NCI-H1048 (cell line): ENCODE results near the gene MRTFB.

Experiments used
- DNase-seq: peaks from one replicate; lab custom pipeline; 2025; lab: John Stamatoyannopoulos, UW

The MRTFB gene

DNA sequence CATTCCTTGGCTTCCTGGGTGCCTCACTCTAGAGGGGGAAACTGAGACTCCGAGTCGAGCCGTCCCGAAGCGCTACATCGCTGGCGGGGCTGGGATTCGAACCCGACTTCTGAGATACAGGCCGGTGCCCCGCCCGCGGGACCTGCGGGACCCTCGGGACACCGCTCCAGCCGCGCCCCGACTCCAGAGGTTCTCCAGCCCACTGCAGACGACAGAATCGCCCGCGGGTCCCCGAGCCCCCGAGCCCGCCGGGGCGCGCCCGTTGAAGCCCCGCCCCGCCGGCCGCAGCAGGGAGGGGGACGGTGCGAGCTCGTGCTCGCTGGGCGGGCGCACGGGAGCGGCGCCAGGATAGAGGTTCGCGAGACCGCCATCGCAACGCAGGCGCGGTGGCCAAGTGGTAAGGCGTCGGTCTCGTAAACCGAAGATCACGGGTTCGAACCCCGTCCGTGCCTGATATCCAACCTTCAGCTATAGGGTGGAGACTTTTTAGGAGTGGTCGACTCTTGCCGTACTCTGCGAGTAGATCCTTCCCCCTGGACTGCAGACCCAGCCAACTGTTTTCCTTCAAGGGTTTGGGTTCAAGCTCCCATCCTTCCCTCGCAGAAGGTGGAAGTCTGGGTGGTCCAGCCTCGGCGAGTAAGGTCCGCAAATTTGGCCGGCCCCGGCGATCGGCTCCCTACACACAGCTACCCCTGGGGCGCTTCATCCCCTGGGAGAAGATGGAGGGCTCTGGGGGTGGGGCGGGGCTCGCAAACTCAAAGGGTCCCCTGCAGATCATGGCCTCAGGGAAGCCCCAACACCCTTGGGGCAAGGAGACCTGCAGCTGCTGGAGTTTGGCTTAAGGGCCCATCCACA lies 214.6 kb downstream of the MRTFB start:
- DNase-seq = no peak

DNA sequence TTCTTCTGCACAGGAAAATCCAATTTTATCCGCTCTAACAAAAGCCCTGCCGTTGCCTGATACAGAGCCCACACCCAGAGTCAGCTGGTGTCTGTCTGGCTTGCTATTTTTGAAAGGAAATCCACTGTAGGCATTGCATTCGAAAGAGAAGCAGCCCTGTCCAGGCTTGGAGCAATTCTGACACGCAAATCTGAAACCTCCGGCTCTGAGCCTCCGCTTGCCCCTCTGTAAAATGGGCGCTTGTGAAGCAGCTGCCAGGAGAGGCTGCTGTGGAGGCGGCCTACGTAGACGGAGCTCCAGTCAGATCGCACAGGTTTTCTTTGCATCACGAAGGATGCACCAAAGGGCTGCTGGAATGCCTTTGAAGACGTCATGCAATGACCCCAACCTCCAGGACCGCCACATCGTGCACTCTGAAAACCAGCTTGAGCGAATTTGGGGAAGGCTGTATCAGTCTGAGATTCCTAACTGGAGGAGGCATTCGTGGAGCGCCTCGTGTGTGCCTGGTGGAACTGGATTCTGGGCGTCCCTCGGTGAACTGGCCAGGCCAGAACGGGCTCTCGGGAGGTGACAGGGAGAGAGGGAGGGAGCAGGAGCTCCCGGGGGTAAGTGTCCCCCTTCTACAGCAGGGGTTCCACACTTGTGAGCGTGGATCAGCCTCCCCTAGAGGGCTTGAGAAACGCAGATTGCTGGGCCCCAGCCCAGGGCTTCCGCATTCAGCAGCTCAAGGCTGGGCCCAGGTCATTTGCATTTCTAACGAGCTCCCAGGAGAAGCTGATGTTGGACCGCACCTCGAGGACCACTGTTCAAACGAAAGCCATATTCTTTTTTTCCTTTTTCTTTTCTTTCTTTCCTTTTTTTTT lies 215.5 kb downstream of the MRTFB start:
- no peak for DNase-seq

DNA sequence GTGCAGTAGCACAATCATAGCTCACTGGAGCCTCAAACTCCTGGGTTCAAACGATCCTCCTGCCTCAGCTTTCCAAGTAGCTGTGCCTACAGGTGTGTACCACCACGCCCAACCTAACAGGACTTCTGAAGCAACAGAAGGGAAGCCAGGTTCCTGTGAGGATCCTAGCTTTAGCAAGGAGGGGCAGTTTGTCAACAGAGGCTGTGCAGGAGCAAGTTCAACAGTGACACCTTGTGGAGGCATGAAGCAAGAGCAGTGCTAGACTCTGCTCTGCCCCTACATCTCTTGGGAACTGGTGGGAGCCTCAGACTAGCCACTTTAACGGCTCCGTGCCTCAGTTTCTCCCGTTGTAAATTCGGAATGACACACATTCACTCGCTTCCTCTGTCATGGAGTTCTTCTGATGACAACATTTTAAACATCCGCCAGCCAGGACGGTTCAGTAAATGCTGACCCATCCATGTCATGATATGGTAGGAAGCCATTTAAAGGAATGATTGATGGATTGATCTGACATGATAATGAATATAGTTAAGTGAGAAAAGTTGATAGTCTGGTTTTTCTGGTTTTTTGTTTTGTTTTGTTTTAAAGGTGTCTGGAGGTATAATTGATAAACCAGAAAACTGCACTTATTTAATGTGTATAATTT lies 218.7 kb downstream of the MRTFB start:
- no peak for DNase-seq

DNA sequence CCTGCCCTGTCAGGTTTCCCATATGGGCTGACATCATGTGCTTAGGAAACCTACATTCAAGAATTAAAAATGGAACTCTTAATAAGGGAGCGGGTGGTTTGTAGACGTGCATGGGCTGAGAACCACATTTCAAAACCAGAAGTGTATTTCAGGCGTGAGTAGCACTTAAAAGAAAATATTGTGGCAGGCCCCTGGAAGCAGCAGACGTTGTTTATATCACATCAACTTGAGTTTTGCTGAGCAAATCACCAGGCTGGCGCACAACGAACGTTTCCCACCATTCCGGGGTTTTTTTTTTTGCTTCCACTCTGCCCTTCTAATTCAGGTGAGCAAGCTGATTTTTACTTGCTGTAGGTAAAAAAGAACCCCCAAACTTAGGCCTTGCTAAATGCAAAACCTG lies 220.2 kb downstream of the MRTFB start:
- DNase-seq = no peak

- no peak for DNase-seq
Observed at GRCh38 chr16:14292051-14292825, 221.1 kb downstream of the MRTFB start.

- DNase-seq = no peak
Observed at GRCh38 chr16:14296663-14297062, 225.5 kb downstream of the MRTFB start.

DNA sequence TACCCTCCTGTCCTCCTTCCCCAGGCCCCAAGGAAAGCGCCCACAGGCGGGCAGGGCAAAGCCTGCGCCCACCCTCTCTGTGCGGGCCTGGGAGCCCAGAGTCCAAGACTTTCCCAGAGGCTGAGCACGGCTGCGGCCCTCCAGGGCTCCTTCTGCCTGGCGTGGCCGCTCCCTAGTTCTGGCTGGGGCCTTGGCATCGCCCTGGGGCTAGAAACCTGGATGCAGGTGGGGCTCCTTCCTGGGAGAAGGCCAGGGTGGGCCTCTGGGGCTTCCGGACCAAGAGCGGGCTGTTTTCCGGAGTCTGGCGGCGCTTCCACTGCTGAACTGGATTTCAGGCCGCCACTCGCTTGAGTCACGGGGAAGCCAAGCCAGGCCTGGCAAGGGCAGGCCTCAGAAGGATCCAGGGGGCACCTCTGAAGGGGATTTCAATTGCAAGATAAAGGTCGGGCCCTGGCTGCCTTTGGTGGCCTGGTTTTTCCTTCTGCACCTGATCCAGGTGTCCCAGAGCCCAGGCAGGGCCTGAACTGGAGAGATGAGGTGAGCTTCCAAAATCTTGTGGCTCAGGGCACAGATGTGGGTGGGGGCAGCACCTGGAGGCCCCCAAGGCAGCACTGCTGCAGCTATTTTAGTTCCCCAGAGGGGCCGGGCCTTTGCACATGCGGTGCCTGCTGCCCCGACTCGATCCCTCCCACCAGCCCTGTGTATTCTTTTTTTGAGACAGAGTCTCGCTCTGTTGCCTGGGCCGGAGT lies 227.4 kb downstream of the MRTFB start:
- DNase-seq = no peak

DNA sequence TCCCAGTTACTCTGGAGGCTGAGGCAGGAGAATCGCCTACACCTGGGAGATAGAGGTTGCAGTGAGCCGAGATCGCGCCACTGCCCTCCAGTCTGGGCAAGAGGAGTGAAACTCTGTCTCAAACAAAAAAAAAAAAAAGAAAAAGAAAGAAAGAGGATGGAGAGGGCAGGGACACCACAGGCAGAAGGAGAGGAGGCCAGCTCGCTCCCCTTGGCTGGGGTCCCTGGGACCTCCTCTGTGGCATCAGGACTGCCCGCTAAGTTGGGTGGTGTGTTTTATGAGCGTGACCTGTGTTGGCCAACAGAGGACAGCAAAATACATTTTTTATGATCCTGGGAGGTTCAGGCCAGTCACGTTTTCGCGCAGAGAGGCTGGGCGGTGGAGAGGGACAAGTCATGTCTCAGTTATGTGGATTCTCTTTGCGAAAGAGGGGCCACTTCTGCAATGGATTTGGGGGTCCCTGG lies 229.6 kb downstream of the MRTFB start:
- DNase-seq = no peak

DNA sequence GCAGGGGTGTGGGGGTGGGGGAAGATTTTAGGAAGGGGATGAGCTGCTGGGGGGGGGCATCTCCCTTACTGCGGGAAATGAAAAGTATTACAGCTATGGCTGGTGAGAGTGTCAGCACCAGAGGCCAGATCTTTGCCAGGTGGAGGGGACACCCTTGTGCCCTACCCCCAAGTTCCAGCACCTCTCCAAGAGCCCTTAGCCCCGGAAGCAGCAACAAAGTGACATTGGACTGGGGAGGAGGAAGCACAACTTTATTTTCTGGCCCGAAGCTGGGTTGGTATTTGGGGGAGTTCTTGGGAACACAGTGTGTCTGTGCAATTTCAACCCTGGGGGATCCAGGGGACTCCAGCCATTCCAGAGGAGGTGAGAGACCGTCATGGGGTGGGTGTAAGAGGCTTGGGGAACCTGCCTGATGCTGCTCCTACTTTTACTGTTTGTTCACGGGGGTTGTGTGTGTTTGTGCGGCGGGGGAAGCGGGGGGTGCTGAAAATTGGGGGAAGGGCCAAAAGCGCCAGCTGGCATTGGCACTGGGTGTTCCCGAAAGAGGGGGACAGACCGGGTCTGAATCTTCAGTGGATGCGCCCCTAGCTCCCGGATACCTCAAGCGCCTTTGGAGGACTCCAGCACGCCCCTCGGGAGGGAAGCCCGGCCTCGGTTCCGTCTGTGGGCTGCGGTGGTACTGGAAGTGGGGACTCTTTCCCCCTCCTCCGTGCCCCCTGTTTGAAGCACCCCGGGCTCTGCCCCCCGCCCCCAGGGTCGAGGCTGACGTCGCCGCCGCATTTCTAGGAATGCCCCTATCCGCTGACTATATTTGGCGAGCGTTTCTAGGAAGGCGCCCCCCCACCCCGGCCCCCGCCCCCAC lies 230.3 kb downstream of the MRTFB start:
- DNase-seq = no peak

- no peak for DNase-seq
Observed at GRCh38 chr16:14302031-14302398, 230.9 kb downstream of the MRTFB start.

DNA sequence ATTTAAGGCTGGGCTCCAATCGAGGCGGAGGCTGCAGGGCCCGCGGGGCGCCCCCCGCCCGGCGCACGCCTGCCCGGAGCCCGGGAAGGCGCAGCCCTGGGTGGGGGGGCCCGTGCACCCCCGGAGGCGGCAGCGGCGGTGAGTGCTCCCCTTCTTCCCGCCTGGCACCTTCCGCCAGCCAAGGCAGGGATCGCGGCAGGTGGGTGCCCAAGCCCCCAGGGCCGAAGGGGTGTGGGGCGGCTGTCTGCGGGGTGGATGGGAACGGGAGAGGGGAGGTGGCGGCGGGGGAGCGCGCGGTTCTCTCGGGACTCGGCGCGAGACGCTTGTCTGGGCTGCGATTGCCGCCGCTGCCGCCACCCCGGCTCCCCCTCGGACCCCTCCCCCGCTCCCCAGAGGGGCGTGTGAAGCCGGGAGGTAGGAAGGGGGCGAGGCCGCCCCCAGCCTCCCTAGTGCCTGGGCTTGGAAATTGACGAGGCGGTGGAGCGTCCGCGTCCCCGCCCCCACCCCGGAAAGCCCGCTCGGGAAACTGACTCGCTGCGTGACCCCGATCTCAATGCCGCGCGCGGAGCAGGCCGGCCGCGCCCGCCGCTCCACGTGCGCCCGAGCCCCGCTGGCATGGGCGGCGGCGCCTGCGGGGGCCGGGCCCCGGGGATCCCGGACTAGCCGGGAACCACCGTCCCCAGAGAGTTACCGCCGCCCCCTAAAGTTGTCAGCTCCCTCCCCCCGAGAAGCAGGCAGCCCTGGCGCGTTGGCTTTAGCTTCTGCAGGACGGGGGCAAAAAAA lies 231.5 kb downstream of the MRTFB start:
- DNase-seq = no peak

- DNase-seq = no peak
Observed at GRCh38 chr16:14303182-14303618, 232.1 kb downstream of the MRTFB start.

GRCh38 chr16:14303639-14304394 lies 232.7 kb downstream of the MRTFB start:
- no peak for DNase-seq

DNA sequence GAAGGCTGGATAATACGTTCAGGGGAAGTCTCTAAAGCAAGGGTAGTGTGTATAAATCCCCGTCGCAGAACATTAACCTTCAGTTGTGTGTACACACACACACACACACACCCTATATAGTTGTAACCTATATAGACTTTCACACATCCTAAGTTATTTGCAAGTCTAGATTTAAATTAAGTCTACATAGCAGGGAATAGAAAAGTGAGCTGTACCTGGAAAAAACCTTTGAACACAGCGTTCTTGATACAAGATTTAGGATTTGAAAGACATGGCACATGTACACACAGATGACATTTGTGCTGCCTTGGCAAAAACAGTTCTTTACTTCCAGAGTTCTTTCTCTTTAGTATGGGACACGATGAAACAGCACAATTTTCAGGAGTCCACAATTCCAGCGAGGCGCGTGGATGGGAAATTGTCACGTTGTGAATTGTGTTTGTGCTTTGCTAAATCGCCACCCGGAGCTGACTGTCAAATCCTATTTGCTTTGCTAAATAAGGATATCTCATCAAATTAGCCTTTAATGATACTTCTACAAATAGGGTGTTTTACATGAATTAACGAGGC lies 233.9 kb downstream of the MRTFB start:
- no peak for DNase-seq

- DNase-seq = no peak
Observed at GRCh38 chr16:14306485-14307058, 235.5 kb downstream of the MRTFB start.

- no peak for DNase-seq
Observed at GRCh38 chr16:14307059-14307526, 236.0 kb downstream of the MRTFB start.

DNA sequence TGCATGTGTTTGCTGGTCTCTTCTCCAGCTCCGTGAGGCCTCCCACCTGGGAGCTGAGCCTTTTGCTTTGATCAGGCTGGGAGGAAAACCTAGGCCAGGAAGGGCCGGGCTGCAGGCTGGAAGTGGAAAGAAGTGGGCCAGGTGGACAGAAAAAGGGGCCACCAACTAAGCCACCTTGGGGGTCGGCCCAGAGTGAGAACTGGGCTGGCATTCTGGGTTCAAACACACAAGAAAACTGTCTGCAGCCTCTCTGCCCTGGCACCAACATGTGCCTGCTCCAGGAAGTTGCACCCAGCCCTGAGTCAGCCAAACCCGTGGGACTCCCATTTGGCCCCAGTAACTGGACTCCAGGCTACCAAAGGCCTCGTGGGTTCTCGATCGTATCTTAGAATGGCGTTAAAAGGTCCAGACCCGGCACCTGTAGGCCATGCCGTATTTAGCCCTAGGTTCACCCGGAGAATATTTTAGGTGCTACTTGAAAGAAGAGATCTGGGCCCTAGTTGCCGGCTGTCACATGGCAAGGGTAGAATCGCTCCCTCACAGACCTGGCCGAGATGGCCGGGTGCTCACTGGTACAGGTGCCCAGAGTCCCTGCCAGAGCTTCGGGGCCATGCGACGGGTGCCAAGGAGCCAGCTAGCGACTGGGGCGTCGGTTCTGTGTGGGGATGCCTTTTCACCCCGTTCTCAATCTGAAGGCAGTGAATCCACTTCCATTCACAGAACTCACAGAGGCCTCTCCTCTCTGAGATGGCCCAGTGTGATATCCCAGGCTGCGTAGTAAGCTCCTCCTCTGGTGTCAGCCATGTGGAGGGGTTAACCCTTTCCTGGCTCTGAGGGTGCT lies 236.6 kb downstream of the MRTFB start:
- no peak for DNase-seq
